NB4 (cell line): ENCODE data around the gene SH3PXD2A.

Source experiments
- POLR2A ChIP-seq: IDR thresholded peaks from 2 replicates; pipeline ENCODE4 v1.6.1; 2011; ENCODE audit warnings: mild to moderate bottlenecking; ENCODE audit not compliant: insufficient read length; ENCODE audit errors: extremely low read depth
- TF ChIP-seq, protein P1 (sequence below): IDR thresholded peaks from one replicate; pipeline ENCODE4 v1.5.1; 2012; ENCODE audit warnings: low read depth, low read length

DNA sequence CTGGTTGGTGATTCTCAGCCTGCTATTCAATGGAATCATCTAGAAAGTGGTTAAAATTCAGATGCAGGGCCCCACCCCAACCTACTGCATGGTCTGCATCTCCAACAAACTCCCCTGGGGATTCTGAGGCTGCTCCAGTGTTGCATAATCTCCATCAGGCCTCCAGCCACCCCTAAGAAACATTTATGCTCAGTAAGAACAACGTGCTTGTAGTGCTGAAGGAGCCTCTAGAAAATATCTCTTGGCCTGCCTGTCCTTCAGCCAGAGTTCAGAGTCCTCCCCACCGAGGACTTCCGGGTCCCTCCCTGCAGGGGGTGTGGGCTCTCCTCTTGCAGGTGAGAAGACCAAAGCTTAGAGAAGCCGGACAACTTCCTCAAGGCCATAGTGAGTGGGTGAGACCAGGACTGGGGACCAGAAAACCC, 159.8 kb downstream of the SH3PXD2A start:
- TF ChIP-seq, protein P1, sequence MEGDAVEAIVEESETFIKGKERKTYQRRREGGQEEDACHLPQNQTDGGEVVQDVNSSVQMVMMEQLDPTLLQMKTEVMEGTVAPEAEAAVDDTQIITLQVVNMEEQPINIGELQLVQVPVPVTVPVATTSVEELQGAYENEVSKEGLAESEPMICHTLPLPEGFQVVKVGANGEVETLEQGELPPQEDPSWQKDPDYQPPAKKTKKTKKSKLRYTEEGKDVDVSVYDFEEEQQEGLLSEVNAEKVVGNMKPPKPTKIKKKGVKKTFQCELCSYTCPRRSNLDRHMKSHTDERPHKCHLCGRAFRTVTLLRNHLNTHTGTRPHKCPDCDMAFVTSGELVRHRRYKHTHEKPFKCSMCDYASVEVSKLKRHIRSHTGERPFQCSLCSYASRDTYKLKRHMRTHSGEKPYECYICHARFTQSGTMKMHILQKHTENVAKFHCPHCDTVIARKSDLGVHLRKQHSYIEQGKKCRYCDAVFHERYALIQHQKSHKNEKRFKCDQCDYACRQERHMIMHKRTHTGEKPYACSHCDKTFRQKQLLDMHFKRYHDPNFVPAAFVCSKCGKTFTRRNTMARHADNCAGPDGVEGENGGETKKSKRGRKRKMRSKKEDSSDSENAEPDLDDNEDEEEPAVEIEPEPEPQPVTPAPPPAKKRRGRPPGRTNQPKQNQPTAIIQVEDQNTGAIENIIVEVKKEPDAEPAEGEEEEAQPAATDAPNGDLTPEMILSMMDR: no peak
- no peak for TF ChIP-seq POLR2A
